ENCODE data around the gene ABCF3.
A peak's percentile ranks its signal among the peaks of the same experiment; 100 is the strongest.

Gene ABCF3

DNA sequence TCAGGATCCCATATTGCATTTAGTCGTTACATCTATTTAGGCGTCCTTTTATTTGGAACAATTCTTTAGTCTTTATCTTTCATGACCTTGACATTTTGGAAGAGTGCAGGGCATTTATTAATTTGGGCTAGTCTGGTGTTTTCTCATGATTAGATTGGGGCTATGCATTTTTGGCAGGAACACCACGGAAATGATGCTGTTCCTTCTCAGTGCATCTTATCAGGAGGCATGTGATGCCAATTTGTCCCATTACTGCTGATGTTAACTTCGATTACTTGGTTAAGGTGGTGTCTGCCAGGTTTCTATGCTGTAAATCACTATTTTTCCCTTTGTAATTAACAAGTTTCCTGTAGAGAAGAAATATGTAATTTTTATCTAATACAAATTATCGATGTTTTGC lies 25.3 kb downstream of the ABCF3 start:
- no peak for TF ChIP-seq CTCF (IDR thresholded peaks at IDR 0.05; ENCODE audit: control insufficient read depth, insufficient read depth, low read depth, low read length, missing control alignments)
- no peak overlapping the region for H3K4me3 ChIP-seq (ENCODE audit: control insufficient read depth, low read depth, low read length)
- DNase-seq (ENCODE audit: low read depth), result no peak

GRCh38 chr3:184211718-184212117 lies 25.7 kb downstream of the ABCF3 start:
- H3K4me3 ChIP-seq (ENCODE audit: control insufficient read depth, low read depth, low read length), result no peak overlapping the region
- TF ChIP-seq CTCF (IDR thresholded peaks at IDR 0.05; ENCODE audit: control insufficient read depth, insufficient read depth, low read depth, low read length, missing control alignments), result no peak
- DNase-seq (ENCODE audit: low read depth), result no peak

DNA sequence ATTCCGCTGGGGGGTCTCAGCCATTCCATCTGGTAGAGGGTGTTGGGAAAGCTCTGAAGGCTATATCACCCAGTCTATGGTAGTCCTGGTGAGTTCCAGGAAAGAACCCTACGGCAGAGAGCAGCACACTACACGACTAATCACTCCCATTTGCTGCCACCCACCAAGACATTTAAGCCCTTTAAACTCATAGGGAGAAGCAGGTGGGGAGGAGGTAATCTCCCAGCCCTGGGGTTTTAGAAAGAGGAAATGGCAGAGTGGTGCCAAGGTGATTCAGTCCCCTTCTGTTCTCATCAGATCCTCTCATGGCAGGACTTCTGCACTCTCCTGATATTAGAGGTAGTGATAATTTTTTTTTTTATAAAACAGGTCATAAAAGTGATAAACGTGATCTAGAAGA lies 32.8 kb downstream of the ABCF3 start:
- H3K4me3 ChIP-seq (ENCODE audit: control insufficient read depth, low read depth, low read length), result no peak overlapping the region
- no peak for TF ChIP-seq CTCF (IDR thresholded peaks at IDR 0.05; ENCODE audit: control insufficient read depth, insufficient read depth, low read depth, low read length, missing control alignments)
- DNase-seq (ENCODE audit: low read depth), result no peak

DNA sequence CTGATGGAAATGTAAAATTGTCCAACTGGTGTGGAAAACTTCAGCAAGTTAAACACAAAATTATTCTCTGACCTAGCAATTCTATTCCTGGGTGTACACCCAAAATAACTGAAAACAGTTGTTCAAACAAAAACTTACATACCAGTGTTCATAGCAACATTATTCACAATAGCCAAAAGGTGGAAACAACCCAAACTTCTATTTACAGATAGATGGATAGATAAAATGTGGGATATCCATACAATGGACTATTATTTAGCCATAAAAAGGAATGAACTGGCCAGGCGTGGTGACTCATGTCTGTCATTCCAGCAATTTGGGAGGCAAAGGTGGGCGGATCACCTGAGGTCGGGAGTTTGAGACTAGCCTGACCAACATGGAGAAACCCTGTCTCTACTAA lies 36.5 kb downstream of the ABCF3 start:
- TF ChIP-seq CTCF (IDR thresholded peaks at IDR 0.05; ENCODE audit: control insufficient read depth, insufficient read depth, low read depth, low read length, missing control alignments), result no peak
- H3K4me3 ChIP-seq (ENCODE audit: control insufficient read depth, low read depth, low read length), result no peak overlapping the region
- DNase-seq (ENCODE audit: low read depth), result no peak

- no peak for TF ChIP-seq CTCF (IDR thresholded peaks at IDR 0.05; ENCODE audit: control insufficient read depth, insufficient read depth, low read depth, low read length, missing control alignments)
- no peak overlapping the region for H3K4me3 ChIP-seq (ENCODE audit: control insufficient read depth, low read depth, low read length)
- DNase-seq (ENCODE audit: low read depth), result no peak
Measured at GRCh38 chr3:184223946-184224345, 37.9 kb downstream of the ABCF3 start.

GRCh38 chr3:184227481-184227935 lies 41.5 kb downstream of the ABCF3 start:
- TF ChIP-seq CTCF (IDR thresholded peaks at IDR 0.05; ENCODE audit: control insufficient read depth, insufficient read depth, low read depth, low read length, missing control alignments), result peak; percentile 83
- DNase-seq (ENCODE audit: low read depth), result no peak
- no peak overlapping the region for H3K4me3 ChIP-seq (ENCODE audit: control insufficient read depth, low read depth, low read length)

Measured in AG09309 (cell line).